NCI-H1105 (cell line): ENCODE measurements around the gene ACTN4.
A peak's percentile ranks its signal among the peaks of the same experiment; 100 is the strongest.
"Not testable (repeated sequence)": the region's sequence is repeated elsewhere in the genome, so short reads cannot be mapped to it uniquely, and the experiment has no call there.

Experiments used
- DNase-seq: peaks from one replicate; lab custom pipeline; 2025; lab: John Stamatoyannopoulos, UW

Gene ACTN4

DNA sequence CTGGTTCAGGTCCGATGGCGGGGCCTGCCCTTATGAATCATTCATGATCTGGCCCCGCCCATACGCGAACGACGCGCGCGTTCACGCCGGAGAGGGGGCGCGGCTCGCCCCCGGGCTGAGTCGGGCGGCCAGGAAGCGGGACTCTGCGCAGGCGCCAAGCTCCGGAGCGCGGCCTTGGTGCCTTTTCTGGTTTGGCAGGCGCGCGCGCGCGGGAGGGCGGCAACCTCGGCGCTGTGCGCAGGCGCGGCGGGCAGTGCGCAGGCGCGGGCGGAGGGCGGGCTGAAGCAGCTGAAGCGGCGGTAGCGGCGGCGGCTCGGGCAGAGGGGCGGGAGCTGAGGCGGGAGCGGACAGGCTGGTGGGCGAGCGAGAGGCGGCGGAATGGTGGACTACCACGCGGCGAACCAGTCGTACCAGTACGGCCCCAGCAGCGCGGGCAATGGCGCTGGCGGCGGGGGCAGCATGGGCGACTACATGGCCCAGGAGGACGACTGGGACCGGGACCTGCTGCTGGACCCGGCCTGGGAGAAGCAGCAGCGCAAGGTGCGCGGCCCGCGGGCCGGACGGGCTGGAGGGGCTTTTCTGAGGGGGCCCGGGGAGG lies at the start of gene ACTN4:
Gene ACTN4, plus strand, starts transcription at position 282 of the 598 bp plus-strand sequence. Its CDS starts 97 bp downstream, at position 379.
- peak; percentile 97 for DNase-seq

DNA sequence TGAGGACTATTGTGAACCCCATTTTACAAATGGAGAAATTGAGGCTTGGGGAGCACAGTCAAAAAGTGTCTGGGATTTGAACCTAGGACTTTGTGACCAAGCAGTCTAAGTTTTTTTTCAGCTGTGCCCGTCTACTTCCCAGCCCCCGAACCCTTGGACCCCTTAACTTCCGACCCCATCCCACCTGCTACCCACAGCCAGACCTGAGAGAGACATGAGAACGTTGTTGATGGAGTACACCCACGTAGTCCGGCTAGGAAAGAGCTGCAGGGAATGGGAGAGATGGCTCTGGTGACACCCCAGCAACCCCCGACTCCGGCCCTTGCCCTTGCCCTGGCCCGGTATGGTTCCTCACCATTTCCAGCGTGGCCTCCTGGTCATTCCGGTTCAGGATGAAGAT lies 47.7 kb upstream of the ACTN4 start:
- no peak for DNase-seq

DNA sequence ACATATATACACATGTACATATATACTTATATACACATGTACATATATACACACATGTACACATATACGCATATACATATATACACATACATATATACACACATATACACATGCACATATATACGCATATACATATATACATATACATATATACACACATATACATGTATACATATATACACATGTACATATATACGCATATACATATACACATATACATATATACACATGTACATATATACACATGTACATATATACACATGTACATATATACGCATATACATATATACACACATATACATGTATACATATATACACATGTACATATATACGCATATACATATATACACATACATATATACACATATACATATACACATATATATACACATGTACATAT lies 44.6 kb upstream of the ACTN4 start:
- not testable (repeated sequence) for DNase-seq

DNA sequence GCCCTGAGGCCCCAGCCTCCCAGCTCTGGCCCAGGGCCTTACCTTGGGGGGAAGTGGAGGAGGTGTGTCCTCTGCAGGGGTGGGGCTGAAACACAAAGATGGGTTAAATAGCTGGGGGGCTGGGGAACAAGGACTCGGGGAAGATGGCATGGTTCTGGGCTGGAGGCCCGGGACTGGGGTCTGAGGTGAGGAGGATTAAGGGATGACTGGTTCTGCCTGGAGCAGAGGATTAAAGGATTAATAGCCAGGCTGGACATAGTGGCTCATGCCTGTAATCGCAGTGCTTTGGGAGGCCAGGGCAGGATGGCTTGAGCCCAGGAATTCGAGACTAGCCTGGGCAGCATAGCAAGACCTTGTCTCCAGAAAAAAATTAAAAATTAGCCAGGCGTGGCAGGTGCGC lies 41.3 kb upstream of the ACTN4 start:
- no peak for DNase-seq

DNA sequence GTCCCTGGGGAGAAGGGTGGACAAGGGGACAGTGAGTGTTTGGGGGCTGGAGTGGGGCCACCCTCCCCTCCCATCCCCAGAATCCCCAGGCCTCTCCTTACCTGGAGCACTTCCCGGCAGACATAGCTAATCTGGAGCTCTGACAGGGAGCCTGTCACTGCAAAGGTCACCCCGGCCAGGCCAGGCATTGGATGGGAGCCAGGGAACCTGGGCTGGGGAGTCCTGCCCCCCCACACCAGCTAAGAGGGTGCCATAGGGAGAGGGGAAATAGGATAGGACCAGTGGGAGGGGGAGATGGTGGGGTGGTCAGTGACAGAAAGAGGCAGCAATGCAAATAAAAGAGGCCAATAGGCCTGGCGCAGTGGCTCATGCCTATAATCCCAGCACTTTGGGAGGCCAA lies 33.2 kb upstream of the ACTN4 start:
- no peak for DNase-seq

- no peak for DNase-seq
Measured at GRCh38 chr19:38615007-38615581, 32.4 kb upstream of the ACTN4 start.

GRCh38 chr19:38616265-38616664 lies 31.2 kb upstream of the ACTN4 start:
- no peak for DNase-seq

GRCh38 chr19:38617283-38617763 lies 30.1 kb upstream of the ACTN4 start:
- DNase-seq = no peak

DNA sequence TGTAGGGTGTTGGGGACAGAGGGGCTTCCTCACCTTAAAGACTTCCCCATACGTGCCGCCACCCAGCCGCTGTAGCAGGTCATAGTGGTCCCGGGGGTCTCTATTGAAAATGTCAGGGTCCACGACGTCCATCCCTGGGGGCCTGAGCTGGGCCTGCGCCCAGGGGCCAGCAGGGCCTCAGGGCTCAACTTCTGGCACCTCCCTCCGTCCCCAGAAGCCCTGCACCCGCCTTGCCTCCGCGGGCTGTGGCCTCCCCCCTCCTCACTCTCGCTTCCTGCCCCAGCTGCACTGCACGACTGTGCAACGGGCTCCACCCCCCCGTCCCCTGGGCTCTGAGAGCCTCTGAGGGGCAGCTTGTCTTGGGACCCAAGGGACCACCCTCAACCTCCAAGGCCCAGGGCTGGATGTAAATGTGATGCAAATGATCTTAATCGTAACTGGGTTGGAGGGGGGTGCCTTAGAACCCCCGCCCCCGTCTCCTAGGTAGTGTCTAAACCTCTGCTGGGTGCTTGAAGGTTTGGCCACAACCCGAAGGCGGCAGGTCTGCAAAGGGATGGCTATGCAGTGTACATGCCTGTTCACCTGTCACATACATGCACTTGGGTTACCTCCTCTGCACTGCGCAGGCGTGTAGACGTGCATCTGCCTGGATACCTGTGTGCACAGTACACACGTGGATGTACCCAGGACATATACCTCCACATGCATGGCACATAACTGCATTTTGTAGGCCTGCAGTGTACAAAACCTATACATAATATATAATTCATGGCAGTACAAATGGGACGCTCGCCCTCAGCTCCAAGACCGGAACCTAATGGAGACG lies 29.5 kb upstream of the ACTN4 start, which contains the start of gene MAP4K1:
Gene MAP4K1, minus strand, starts transcription at position 190 of the 826 bp plus-strand sequence. Its CDS starts 58 bp downstream, at position 132.
- peak; percentile 21 for DNase-seq

DNA sequence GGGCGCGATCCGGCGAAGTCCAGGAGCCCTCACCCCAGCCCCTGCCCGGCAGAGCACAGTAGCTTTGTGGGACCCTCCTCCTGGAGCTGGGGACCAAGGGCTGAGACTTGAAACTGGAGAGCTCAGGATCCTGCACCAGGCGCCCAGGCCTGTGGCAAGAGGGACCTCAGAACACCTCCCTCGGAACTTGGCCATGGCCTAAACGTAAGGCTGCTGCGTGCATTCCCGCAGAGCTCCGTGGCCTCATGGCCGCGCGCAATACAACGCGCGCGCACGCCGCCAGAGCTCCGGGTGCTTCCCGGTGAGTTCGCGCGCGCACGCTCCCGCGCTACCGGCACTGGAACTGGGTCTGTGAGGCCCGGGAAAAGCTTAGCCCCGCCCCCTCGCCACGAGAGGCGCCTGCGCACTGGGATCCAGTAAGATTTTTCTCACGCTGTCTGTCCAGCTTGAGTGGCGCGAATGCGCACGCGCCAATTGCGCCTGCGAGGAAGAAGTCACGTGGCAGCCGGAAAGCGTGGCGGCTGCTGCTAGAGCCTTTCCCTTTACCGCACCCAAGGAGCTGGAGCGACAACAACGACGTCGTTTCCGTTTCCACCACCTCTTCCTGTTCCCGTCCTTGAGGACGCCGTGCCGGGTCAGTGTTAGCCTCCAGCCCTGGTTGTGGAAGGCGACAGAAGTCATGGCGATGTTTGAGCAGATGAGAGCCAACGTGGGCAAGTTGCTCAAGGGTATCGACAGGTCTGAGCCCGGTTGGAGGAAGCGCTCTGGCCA lies 28.7 kb upstream of the ACTN4 start, which contains the start of gene EIF3K:
Gene EIF3K, plus strand, starts transcription at position 599 of the 771 bp plus-strand sequence. Its CDS starts 81 bp downstream, at position 680.
- peak; percentile 97 for DNase-seq

DNA sequence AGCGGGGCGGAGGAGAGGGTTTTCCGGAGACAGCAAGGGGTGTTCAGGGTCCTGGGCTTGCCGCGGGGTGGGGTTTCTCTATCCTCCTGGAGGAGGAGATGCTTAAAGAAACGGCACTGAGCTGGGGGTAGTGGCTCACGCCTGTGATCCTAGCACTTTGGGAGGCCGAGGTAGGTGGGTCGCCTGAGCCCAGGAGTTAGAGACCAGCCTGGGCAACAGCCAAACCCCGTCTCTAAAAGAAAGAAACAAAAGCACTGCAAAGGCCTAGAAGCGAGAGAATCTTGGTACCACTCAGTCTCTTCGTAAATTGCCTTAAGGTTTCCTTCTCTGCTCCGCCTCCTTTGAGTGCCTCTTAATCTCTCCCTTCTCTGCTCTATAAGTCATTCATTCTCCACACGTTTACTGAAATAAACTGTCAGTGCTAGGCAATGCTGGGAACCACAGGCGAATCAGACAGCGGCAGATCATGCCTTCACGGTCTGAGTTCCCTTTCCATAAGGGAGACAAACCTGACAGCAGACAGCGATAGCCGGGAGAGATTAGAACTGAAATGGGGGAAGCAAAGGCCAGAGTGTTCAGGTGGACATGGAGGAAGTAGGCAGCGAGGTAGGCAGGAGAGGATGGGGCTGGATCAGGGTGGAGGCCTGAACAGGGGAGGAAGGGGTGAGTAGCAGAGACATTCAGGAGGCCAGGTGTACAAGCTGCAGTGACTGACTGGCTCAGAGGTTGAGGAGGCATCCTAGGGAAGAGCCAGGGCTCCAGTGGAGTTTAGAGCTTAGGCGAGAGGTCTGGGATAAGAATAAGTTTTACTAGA lies 27.9 kb upstream of the ACTN4 start:
- DNase-seq = no peak

DNA sequence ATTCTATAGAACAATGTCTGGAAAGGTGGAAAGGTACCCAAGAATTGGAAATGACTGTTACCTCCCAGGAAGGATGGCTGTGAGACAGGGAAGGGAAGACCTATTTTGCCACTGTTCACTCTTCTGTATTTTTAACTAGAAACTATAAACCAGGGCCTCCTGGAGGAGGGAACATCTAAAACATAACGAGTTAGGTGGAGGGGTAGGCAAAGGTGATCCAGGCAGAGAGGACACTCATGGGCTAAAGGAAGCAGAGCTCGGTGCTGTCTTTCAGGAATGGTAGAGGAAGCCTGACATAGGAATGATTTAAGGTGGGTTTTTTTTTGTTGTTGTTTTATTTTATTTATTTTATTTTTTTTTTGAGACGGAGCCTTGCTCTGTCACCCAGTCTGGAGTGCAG lies 22.6 kb upstream of the ACTN4 start:
- no peak for DNase-seq

DNA sequence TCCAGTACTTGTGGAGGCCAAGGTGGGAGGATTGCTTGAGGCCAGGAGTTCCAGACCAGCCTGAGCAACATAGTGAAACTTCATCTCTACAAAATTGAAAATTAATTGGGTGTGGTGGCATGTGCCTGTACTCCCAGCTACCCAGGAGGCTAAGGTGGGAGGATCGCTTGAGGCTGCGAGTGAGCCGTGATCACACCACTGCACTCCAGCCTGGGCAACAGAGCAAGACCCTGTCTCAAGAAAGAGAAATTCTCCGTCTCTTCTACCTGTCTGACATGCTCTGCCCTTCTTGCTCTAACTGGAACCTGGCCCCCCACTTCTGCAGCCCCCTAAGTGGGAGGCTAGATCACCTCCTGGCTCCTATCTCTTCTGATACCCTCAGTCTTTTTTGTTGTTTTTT lies 21.0 kb upstream of the ACTN4 start:
- DNase-seq = no peak

GRCh38 chr19:38629568-38629967 lies 17.9 kb upstream of the ACTN4 start:
- DNase-seq = no peak

GRCh38 chr19:38631301-38631700 lies 16.1 kb upstream of the ACTN4 start:
- not testable (repeated sequence) for DNase-seq

DNA sequence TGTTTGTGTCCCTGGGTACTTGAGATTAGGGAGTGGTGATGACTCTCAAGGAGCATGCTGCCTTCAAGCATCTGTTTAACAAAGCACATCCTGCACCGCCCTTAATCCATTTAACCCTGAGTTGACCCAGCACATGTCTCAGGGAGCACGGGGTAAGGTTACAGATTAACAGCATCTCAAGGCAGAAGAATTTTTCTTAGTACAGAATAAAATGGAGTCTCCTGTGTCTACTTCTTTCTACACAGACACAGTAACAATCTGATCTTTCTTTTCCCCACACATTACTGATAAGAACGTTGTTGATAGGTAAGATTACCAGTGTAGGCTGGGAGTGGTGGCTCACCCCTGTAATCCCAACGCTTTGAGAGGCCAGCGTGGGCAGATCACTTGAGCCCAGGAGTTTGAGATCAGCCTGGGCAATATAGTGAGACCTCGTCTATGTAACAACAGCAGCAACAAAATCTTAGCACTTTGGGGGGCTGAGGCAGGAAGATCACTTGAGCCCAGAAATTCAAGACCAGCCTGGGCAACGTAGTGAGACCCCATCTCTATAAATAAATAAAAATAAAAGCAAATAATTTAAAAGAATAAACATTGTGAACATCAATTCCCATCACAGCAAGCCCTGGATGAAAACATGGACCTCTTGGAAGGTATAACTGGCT lies 15.5 kb upstream of the ACTN4 start:
- DNase-seq = not testable (repeated sequence)

DNA sequence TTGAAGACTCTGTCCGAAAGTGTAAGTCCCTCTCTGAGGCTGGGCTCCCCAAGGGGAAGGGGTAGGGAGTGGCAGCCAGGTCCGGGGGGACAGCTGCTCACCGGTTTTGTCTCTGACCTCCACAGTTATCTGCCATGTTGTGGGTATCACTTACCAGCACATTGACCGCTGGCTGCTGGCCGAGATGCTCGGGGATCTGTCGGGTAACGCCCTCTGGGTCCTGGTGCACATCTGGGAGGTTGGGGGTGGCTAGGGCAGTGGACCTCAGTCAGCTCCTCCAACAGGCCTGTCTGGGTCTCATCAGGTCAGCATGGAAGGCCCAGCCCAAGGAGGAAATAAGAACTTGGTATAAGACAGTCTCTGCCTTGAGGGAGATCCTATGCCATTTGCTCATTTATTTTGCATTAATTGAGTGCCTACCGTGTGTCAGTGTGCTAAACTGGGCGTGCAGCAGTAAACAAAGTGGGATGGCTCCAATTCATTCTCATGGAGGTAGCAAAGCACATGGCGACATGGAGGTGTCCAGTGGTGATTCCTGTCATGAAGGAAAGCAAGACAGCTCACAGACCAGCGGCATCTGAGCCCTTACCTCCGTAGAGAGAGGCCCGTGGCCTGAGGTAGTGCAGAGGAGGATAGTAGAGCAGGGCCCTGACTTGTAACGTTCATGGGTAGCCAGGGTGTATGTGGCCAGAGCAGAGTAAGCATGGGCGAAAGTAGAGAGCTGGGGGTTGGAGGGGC lies 14.8 kb upstream of the ACTN4 start:
- DNase-seq = no peak

DNA sequence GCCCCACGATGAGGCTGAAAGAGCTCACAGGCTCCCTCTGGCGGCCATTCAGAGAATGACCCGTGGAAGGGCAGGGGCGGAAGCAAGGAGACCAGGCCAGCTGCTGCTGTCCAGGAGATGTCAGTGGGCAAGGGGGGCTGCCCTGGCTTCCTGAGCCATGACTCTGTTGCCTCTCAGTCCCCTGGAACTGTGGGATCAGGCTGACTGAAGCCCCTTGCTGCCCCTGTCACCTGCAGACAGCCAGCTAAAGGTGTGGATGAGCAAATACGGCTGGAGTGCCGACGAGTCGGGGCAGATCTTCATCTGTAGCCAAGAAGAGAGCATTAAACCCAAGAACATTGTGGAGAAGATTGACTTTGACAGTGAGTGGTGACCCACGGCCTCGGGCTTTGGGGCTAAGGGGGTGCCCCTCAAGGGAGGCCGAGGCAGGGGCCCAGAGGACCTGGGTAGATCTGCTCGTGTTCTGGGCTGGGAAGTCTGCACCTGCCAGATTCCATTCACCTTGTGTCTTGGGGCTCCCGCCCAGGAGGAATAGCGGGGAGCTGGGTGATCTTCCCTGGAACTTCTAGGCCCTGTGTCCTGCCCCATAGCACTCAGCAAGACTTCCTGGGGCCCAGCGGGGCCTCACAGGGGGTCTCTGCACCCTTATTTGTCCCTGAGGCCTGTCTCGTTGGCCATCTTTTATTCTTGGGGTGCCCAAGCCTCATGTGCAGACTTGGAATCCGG lies 12.5 kb upstream of the ACTN4 start:
- no peak for DNase-seq
